RPMI8226 (cell line): Measurements from ENCODE around the gene CBFA2T3.

ENCODE experiments used
- DNase-seq: peaks from one replicate; pipeline ENCODE4 v3.0.0-alpha.2; 2015

The CBFA2T3 gene

GRCh38 chr16:88957887-88958577 lies 19.0 kb downstream of the CBFA2T3 start:
- no peak for DNase-seq

GRCh38 chr16:88957433-88957767 lies 19.6 kb downstream of the CBFA2T3 start:
- DNase-seq: no peak

GRCh38 chr16:88956546-88957432 lies 20.2 kb downstream of the CBFA2T3 start:
- no peak for DNase-seq

GRCh38 chr16:88955906-88956305 lies 21.1 kb downstream of the CBFA2T3 start:
- DNase-seq: no peak

- DNase-seq: no peak
Measured at GRCh38 chr16:88953003-88953690, 23.9 kb downstream of the CBFA2T3 start.

GRCh38 chr16:88951989-88952388 lies 25.0 kb downstream of the CBFA2T3 start:
- no peak for DNase-seq

- DNase-seq: no peak
Measured at GRCh38 chr16:88951501-88951900, 25.5 kb downstream of the CBFA2T3 start.

GRCh38 chr16:88948781-88949490 lies 28.1 kb downstream of the CBFA2T3 start:
- DNase-seq: no peak

- DNase-seq: no peak
Measured at GRCh38 chr16:88945473-88945872, 31.5 kb downstream of the CBFA2T3 start.

GRCh38 chr16:88943741-88944140 lies 33.3 kb downstream of the CBFA2T3 start:
- DNase-seq: no peak

- DNase-seq: no peak
Measured at GRCh38 chr16:88943131-88943664, 33.8 kb downstream of the CBFA2T3 start.

- no peak for DNase-seq
Measured at GRCh38 chr16:88941913-88942909, 34.8 kb downstream of the CBFA2T3 start.

- DNase-seq: no peak
Measured at GRCh38 chr16:88940862-88941817, 35.9 kb downstream of the CBFA2T3 start.

- DNase-seq: no peak
Measured at GRCh38 chr16:88939972-88940861, 36.8 kb downstream of the CBFA2T3 start.

GRCh38 chr16:88939245-88939971 lies 37.6 kb downstream of the CBFA2T3 start:
- DNase-seq: no peak

- no peak for DNase-seq
Measured at GRCh38 chr16:88938777-88939244, 38.2 kb downstream of the CBFA2T3 start.

- DNase-seq: no peak
Measured at GRCh38 chr16:88938119-88938776, 38.8 kb downstream of the CBFA2T3 start.

GRCh38 chr16:88937206-88937621 lies 39.8 kb downstream of the CBFA2T3 start:
- DNase-seq: no peak
